HG03342 (cell line): ENCODE measurements around the gene ERICH6B.

Experiments
- ATAC-seq: cut with Tn5 transposase; IDR thresholded peaks from one replicate; pipeline ENCODE4 v1.9.1; 2021; ENCODE audit warnings: mild to moderate bottlenecking, moderate library complexity; ENCODE audit not compliant: unreplicated experiment

ERICH6B gene

GRCh38 chr13:45602183-45603170 is 13.1 kb downstream of the ERICH6B start:
- no peak for ATAC-seq

- ATAC-seq = no peak
Observed at GRCh38 chr13:45601680-45602079, 13.9 kb downstream of the ERICH6B start.

DNA sequence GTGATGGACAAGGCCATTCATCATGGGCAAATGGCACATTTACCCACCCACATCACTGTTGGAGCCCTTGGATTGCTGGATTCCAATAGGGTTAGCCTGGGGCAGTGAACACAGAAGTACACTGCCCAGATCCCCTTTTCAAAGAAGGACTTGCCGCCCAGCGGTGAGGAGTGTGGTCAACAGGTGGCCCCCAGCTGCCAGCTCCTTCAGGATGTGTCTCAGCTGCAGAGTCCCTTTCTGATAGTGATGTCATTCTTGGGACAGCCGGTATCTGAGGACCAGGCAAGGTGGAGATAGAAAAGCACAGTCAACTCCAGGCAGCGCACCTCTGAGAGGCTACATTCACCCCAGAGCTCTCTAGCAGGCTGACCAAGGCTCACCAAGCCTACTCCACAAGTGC is 16.9 kb downstream of the ERICH6B start:
- ATAC-seq = no peak

DNA sequence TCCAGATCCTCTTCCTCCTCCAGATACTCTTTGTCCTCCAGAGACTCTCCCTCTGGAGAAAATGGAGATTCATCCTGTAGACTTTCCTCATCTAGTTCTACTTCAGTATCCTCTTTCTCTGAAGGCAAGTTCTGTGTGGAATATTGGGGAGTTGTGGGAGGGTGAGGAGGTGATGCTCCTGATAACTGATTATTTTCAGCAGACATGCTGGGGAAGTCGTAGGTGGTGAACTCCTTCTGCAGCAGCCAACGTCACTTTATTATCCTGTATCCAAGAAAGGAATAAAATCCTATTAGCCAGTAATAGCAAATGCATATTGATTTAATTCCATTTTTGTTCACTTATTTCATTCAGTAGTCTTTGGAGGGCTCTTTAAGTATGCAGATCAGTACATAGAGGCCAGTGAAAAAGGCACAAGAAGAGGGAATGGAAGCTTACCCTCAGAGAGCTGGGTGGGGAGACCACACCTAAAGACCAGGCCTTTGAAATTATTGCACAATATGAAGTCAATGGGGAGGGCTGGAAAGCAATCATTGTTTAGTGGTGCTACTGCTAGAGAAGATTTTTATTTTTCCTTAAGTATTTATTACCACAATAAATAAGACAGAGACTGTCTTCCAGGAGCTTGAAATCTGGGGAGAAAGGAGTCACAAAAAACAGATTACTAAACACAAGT is 18.6 kb downstream of the ERICH6B start:
- ATAC-seq = no peak

GRCh38 chr13:45595965-45596364 is 19.6 kb downstream of the ERICH6B start:
- no peak for ATAC-seq

DNA sequence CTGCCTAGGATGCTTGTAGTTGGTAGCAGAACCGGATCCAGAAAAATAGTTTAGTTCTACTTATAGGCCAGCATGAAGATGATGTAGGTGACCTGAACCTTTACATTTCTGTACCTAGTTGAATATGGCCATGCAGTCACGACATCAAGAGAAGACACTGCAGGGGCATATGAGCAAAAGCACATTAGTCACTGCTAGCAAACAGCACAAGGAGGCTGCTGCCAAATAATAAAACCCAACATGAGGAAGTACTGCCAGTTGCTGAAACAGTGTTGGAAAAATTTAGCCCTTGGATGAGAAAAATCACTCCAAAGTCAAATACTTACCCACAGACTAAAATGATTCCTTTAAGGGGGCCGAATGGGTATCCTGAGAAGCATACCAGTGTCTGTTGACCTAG is 20.8 kb downstream of the ERICH6B start:
- ATAC-seq = no peak

DNA sequence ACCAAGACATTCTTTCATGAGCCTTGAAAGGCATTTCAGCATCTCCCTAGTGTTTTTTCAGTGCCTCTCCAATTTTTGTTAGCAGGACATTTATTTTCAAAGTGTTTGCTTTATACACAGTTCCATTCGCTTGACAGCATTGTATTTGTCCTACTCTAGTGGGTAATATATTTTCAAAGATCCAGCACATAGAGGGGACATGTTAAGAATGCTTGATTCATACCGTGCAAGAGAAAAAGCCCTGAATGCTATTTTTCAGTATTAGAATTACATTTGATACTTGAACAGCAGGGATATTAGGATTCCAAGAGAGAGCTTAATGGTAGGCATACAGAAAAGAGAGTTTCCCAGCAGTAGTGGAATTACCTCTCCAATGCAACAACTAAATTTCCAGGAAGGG is 21.3 kb downstream of the ERICH6B start:
- no peak for ATAC-seq

- ATAC-seq = peak; percentile 61
Observed at GRCh38 chr13:45592758-45593157, 22.8 kb downstream of the ERICH6B start.

- ATAC-seq = no peak
Observed at GRCh38 chr13:45590066-45590465, 25.5 kb downstream of the ERICH6B start.

DNA sequence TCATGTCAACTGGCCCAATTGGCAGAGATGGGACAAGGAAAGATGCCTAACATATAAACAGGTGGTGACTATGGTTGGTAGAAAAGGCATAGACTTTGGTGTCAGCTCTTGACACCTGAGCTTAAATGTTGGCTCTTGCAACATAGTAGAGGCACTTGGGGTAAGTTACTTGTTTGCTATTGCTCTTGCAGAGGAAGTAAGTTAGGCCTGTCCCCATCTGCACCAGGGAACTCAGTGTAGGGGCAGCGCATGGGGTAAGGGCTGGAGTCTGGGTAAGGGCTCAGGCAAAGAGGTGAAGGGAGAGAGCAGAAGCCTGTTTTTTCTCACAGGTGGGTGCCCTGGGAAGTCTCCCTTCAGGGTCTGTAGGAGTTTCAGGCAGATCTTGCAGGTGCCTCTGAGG is 27.6 kb downstream of the ERICH6B start:
- ATAC-seq = no peak

- no peak for ATAC-seq
Observed at GRCh38 chr13:45584816-45585215, 30.7 kb downstream of the ERICH6B start.

DNA sequence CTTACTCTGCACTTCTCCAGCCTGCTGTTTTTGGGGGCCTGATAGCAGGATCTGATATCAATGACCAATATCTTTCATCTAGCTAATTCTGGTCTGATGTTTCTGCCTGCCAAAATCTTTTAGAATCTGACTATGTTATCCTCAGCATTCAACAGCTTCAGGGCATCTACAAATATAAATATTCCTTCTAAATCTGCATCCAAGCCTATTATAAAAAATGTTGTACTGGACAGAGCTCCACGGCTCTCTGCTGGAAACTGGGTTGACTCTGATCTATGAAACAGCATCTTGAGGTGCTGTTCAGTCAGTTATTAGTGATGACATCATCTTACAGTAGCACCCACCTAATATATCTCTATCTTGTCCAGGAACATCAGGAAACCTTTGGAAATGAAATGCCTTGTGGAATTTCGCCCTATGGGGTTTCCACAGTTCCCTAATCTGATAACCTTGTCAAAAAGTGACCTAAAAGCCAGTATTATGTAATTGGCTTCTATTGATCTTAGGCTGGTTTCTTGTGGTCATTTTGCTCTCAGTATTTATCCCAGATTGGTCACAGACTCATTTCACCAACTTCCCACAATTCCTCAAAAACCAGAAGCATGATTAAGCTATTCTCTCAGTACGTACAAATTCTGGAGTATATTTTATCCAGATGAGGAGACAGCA is 33.0 kb downstream of the ERICH6B start:
- ATAC-seq = no peak

DNA sequence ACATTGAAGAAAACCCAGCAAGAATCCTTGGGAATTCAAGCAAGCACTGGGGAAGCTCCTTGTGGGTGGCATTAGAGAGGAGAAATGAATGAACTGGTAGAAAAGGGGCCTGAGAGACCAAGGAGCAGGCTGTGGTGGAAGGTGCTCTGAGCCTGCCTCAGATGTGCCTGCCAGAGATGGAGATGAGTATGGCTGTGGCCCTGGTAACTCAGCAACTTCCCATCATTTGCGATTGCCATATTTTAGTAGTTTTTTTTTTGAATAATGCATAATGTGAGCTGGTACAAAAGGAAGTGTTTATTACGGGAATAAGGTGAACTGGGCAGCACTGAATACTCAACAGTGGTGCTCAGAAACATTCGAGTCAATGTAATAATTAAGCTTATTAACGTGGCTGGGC is 39.1 kb downstream of the ERICH6B start:
- no peak for ATAC-seq

DNA sequence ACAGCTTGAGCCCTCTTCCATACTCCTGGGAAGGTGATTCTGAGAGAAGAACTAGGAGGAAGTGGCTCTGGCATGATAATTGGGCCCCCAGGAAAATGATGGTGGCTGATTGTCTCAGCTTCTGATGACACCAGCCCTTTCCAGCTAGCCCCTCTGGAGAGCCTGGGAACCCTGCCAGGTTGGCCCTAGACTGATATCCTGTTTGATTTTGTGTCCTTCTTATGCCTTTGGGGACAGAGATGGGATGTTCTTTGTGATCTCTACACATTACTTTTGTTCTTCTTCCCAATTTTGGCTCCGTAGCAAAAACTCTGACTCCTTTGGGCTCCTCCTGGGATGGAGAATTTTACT is 39.7 kb downstream of the ERICH6B start:
- ATAC-seq = no peak

DNA sequence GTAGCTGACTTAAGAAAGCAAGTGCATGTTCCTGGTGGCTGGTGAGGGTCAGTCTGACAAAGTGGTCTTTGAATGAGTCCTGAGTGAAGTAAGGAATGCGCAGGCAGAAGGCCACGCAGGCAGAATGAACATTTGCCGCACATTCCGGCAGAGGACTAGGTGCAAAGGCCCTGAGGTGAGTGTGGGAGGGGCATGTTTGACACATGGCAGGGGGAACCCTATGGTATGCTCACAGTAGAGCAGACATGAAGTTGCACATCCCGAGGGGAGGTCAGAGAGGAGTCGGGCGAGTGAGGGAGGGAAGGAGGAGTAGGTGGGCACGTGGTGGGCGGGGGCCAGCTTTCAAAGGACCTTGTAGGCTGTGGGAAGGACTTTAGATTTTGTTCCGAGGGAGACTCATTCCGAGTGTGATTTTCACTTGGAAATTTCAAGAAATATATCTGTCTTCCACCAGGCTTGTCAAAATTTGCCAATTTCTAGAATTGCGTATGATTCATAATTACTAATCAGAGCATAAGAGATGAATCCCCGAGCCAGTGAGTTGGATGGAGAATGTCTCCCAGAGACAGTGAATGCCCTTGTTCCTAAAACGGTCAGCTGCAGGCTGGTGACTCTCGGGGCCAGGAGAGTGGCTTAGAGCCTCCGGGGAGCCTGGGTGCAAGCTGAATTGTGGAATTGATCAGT is 40.3 kb downstream of the ERICH6B start:
- ATAC-seq = no peak

GRCh38 chr13:45565331-45565730 is 50.2 kb downstream of the ERICH6B start:
- ATAC-seq = no peak

GRCh38 chr13:45564133-45564776 is 51.3 kb downstream of the ERICH6B start:
- no peak for ATAC-seq

DNA sequence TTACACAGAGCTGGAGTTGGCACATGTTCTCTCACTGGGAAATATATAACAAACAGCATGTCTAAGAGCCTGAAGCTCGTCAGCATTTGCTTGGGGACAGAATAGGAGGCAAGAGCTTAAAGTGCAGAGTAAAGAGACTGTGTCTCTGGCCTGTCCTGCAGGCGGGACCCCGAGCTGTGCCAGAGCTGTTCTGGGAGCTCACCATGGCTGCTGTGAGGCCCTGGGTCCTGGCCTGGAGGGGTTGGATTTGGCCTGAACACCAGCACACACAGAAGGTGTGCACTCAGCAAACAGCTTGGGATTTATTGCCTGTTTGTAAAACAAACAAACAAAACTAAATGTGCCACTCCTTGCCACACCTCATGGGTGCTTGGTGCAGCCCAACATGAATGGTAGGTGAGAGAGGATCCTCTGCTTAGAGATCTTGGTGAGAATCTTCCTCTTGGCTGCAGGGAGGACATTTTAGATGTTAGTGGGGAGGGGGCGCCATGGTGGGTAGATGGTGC is 60.9 kb downstream of the ERICH6B start:
- no peak for ATAC-seq

GRCh38 chr13:45548281-45548680 is 67.3 kb downstream of the ERICH6B start:
- no peak for ATAC-seq

- ATAC-seq = no peak
Observed at GRCh38 chr13:45546410-45546765, 69.2 kb downstream of the ERICH6B start.
